Ascending aorta (tissue), 2 donors: ENCODE measurements around the gene NDUFA8. TPM values are rescaled to one million over a fixed set of nuclear protein-coding genes. Genes with fewer than 3 reads are reported as not detected.

ENCODE experiments used
- DNase-seq, 2 donors: peaks; one replicate each; pipeline ENCODE4 v3.0.0-alpha.2; 2019; ENCODE audit warnings: low spot score in 2 of 2
- H3K27ac ChIP-seq, 2 donors: fragments of 200-600 bp; sonication (generic); one replicate each; pipeline ENCODE4 v1.5.1; 2016 to 2017; ENCODE audit warnings: mild to moderate bottlenecking in 1 of 2
- H3K27me3 ChIP-seq: fragments of 200-600 bp; sonication (generic); one replicate; pipeline ENCODE4 v1.5.1; 2017
- H3K36me3 ChIP-seq, 2 donors: fragments of 200-600 bp; sonication (generic); one replicate each; pipeline ENCODE4 v1.5.1; 2016
- H3K4me1 ChIP-seq, 2 donors: fragments of 200-600 bp; sonication (generic); one replicate each; pipeline ENCODE4 v1.5.1; 2016 to 2017; ENCODE audit warnings: mild to moderate bottlenecking in 1 of 2
- H3K4me3 ChIP-seq, 2 donors: fragments of 200-600 bp; sonication (generic); one replicate each; pipeline ENCODE4 v1.5.1; 2016 to 2017; ENCODE audit warnings: mild to moderate bottlenecking in 1 of 2
- H3K9me3 ChIP-seq, 2 donors: fragments of 200-600 bp; sonication (generic); one replicate each; pipeline ENCODE4 v1.5.1; 2016
- CTCF ChIP-seq, 3 experiments: fragments of 200-600 bp in 2 of 3; fragments of 450-650 bp in 1 of 3; sonication (generic) in 2 of 3; IDR thresholded peaks; one replicate each; pipeline ENCODE4 v1.5.1; 2016 to 2019; ENCODE audit warnings: antibody characterized with exemption in 3 of 3, mild to moderate bottlenecking in 1 of 3, moderate library complexity in 1 of 3
- intact Hi-C: fragments of 100-400 bp; cut with DNase I; formaldehyde crosslinking; loops from one replicate; pipeline ENCODE4 v1.15.1; 2023
- total RNA-seq: library from RNA; depleted of rRNA; stranded (reverse); fragments of >200 nt; gene quantifications from one replicate; pipeline ENCODE4 v1.1.0, GENCODE V29; 2016

Gene NDUFA8
- total RNA-seq, 1 donor from 2014 or later = 21.4 TPM

- no peaks in the 10 kb centered on the region for H3K36me3 ChIP-seq
- no peaks in the 10 kb centered on the region for H3K27me3 ChIP-seq
- no peak overlapping the region for H3K27ac ChIP-seq
- no peaks in the 10 kb centered on the region for H3K9me3 ChIP-seq
- intact Hi-C loops = no loop called here
- TF ChIP-seq CTCF (IDR thresholded peaks at IDR 0.05) = no peak
- H3K4me1 ChIP-seq = no peaks in the 10 kb centered on the region
- no peak overlapping the region for H3K4me3 ChIP-seq
- DNase-seq = no peak
These were observed 31.2 kb upstream of the NDUFA8 start for GRCh38 chr9:122190597-122191381.

- H3K27me3 ChIP-seq = no peaks in the 10 kb centered on the region
These were observed 28.8 kb upstream of the NDUFA8 start for GRCh38 chr9:122188369-122188768.

GRCh38 chr9:122186777-122187470 is 27.3 kb upstream of the NDUFA8 start:
- no peak overlapping the region for H3K27ac ChIP-seq
- DNase-seq = no peak
- no peak for TF ChIP-seq CTCF (IDR thresholded peaks at IDR 0.05)

More at GRCh38 chr9:122188369-122188768, 28.8 kb upstream of the NDUFA8 start:
- TF ChIP-seq CTCF (IDR thresholded peaks at IDR 0.05) = no peak
- no peak for DNase-seq
- Histone ChIP-seq H3K9me3 (no peaks in the 10 kb centered on the region), H3K27ac (no peak overlapping the region), H3K36me3 (no peaks in the 10 kb centered on the region), H3K4me1 (no peaks in the 10 kb centered on the region), H3K4me3 (no peak overlapping the region)
- intact Hi-C loops = no loop called here

GRCh38 chr9:122186301-122186700 is 26.7 kb upstream of the NDUFA8 start:
- intact Hi-C loops = no loop called here
- Histone ChIP-seq H3K9me3 (no peaks in the 10 kb centered on the region), H3K27me3 (no peaks in the 10 kb centered on the region), H3K27ac (no peak overlapping the region), H3K4me1 (no peaks in the 10 kb centered on the region), H3K4me3 (no peak overlapping the region), H3K36me3 (no peaks in the 10 kb centered on the region)
- no peak for DNase-seq
- no peak for TF ChIP-seq CTCF (IDR thresholded peaks at IDR 0.05)

More at GRCh38 chr9:122186777-122187470, 27.3 kb upstream of the NDUFA8 start:
- H3K4me3 ChIP-seq = no peak overlapping the region
- intact Hi-C loops = no loop called here
- no peaks in the 10 kb centered on the region for H3K27me3 ChIP-seq
- H3K9me3 ChIP-seq = no peaks in the 10 kb centered on the region
- no peaks in the 10 kb centered on the region for H3K36me3 ChIP-seq
- H3K4me1 ChIP-seq = no peaks in the 10 kb centered on the region

GRCh38 chr9:122184551-122184950 is 25.0 kb upstream of the NDUFA8 start:
- Histone ChIP-seq H3K4me1 (no peaks in the 10 kb centered on the region), H3K9me3 (no peaks in the 10 kb centered on the region), H3K36me3 (no peaks in the 10 kb centered on the region), H3K4me3 (no peak overlapping the region), H3K27me3 (no peaks in the 10 kb centered on the region), H3K27ac (no peak overlapping the region)
- no peak for DNase-seq
- intact Hi-C loops = no loop called here
- TF ChIP-seq CTCF (IDR thresholded peaks at IDR 0.05) = no peak
